Stimulated activated CD4-positive, alpha-beta T cell treated with anti-CD3 and anti-CD28 coated beads, Interleukin-15, amount 100 ng/mL, for 48 hours (primary cell): ENCODE measurements around the gene SH3RF3.

ENCODE experiments used
- DNase-seq, 2 donors: peaks; one replicate each; pipeline ENCODE4 v3.0.0-alpha.2; 2020; ENCODE audit warnings: low read depth in 2 of 2

SH3RF3 gene

DNA sequence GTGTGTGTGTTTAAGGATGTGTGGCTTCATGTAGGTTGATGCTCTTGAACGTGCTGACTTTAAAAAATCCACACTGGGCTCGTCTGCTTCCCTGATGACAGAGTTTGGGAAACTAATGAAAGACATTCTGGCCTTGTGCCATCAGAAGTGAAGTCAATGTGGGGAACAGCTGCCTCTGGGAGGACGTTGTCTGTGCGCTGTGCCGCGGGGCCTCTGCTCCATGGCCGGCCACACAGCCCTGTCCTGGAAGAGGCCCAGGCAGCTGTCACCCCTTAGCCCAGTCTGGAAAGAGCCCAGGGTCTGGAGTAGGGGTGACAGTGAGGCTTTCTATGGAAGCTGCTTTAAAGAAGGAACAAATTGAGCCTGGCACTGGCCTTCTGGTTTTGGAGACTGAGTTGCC lies 155.8 kb downstream of the SH3RF3 start:
- no peak for DNase-seq

DNA sequence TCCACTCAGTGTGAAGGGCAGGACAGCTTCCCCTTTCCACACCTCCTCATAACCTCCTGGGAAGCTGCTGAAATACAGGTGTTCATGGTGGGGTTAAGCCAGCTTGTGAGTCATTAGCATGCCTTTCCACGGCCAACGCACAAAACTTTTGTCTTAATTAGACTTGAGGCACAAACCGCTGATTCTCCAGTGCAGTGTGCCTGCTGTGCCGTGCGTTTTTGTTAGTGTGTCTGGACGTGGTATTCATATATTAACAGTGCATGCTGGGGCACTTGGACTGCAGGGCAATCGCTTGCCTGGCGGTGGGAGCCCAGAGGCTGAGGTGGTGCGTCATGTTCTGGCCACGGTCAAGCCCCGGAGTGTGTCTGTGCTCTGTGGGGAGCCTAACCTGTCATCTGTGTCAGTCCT lies 156.2 kb downstream of the SH3RF3 start:
- no peak for DNase-seq

DNA sequence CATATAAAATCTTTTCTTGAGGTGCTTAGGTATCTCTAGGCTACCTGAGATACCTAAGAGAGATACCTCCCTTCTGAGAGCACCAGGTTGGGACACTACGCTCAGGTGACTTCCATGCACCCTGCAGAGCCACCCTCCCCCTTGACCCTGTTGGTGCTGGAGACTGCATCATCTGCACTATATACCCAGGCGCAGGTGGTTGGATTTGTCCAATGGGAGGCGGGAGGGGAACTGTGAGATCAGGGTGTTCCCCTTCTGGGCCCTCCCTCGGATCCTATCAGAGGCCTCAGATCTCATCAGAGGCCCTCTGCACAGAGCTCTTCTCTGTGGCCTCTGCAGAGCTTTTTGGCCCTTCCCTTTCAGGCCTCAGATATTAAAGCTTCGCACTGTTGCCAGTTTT lies 158.4 kb downstream of the SH3RF3 start:
- DNase-seq = no peak

DNA sequence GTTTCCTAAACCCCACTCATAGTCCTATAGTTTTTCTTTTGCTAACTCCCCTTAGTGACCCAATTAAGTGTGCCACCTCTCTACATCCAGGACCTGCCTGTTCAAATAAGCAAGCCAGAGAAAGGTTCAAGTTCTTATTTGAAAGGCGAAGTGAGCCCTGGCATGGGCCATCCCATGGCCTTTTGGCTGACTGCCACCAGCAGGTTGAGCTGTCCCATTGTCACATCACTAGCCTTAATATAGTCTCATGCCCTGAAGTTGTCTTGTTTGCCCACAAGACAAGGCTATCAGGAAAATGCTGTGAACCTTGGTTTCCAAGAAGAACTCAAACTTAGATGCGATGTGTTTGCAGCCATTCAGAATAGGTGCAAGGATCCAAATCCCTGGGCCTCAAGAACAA lies 158.8 kb downstream of the SH3RF3 start:
- no peak for DNase-seq

DNA sequence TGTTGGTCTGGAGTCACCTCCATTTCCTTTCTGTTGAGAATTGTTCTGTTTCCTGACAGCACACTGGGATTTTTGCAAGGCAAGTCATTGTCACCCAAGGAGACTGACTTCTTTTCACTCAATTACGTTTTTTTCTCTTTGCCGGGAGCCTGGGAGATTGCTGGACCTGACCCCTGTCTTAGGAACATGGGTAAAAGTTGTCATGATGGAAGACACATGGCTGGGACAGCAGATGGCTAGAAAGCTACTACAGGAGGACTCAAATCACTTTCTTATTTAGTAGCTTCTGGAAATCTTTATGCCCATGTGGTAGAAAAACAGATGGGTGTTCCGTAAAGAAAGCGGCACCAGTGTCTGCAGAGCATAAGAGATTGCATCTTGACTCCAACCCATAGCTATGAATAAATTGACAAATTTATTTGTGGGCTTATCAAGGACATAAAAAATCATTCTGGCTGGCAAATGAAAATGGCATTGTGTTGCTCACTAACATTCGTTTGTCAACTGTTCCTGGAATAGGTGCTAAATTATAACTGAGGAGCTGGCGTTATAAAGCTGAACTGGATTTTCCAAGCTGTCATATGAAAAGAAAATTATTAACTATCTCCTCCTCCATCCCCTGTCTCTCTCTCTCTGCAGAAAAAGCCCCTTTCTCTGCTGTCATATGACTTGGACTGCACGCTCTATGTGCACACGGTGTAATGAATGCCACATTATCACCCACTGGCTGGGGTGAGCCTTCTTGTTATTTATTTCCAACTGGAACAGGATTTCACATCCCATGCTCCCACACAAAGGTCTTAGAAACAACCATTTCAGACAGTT lies 159.8 kb downstream of the SH3RF3 start:
- no peak for DNase-seq

DNA sequence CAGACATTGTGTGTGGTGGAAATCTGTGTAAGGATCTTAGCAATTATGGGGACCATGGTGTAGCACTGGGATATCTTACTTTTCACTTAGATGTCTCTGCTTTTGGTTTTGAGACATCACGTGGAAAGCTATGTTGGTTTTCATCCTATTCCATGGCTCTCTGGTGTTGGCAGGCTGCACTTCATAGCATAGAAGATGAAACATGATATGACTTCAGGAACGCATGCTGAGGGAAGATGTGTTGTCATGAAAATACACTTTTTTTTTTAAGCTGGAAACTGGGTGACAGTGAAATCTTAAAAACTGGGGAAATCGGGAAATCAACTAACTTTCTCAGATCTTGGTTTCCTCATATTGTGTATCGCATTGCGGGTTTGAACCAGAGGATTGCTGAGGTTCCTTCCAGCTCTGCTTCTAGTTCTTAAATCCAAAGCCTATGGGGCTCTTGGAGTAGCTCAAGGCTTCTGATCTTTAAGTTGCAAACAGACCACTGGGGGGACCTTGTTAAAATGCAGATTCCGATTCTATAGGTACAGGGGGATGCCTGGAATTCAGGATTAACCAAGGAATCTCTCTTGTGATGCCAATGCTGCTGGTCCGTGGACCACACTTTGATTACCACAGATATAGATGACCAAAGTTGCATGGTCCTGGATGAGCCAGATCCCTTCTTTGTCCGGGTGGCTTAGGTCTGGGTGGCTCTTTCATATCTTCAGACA lies 160.7 kb downstream of the SH3RF3 start:
- no peak for DNase-seq

DNA sequence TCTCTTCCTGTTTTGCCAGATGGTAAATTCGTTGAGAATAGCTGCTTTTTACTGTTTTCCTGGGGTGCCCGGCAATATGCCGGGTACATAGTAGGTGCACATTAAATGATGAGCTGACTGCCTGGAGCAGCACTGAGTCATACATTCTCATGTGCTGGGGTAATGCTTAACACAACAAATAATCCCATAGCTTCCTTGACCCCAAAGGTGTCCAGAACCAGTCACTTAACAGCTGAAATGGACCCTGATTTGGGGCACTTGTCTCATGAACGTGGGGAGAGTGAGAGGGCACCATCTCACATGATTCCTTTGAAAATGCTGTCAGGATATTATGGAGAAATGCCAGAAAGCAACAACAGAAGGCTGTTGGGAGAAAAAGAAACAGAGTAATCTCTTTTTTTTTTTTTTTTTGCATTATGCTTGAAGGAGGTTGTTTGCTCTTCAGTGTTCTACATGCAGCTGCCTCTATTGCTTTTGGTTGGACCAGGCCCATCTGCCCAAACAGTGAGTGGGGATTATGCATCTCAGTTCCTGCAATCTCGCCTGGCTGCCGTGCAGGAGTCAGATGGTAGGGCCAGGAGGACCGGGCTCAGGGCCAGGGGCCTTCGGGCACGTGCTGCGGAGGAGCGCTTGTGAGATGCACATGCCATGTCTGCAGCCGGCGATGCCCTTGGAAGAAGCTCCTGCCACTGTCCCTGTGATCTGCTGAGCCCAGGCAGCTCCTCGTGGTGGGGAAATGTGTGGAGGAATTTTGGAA lies 162.1 kb downstream of the SH3RF3 start:
- DNase-seq = no peak

DNA sequence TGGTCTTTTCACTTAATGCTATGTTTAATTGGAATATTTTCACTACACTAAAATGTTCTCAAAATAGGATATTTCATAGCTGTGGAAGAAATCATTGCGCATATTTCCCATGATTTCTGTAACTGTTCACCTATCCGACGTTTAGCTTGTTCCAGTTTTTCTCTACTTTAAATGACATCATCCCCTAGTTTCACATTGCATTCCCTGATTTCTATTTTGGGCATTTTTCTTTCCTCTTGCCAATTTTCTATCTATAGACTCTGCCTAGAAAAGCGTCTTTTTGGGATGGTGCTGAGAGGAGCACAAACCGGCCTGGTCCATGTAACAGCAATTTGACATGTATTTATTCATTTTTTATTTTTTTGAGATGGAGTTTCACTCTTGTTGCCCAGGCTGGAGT lies 163.4 kb downstream of the SH3RF3 start:
- no peak for DNase-seq

DNA sequence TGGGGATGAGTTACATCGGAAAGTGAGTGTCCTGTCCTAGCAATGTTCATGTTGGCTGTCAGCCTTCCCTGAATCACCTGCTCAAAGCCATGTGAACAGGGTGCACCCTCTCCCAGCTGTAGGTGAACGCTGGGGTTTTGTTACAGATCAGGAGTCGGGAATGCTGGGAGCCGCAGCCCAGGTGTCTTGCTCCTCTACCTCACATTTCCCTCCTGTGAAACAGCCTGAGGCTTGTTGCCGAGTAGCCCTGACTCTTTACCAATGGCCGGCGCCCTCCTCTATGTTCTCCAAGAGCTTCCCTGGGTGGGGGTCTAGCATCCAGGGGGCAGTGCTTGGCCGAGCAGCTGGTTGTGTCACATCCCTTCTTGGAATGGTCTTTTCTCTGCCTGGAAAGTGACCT lies 164.7 kb downstream of the SH3RF3 start:
- no peak for DNase-seq

DNA sequence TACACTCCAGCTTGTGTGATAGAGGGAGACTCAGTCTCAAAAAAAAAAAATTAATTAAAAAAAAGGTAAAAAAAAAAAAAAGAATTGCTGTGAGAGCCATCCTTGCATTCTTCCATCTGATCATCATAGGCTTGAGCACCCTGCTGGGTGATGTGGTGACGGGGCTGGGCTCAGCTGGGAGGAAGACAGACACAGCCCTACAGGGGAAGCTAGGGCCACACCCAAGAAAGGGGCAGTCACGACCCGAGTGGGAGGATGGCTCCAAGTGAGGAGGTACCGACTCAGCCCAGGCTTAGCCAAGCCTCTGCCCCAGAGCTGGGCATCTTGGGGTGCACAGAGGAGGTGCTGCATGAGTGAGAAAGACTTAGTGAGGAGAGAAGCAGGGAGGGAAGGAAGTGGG lies 165.5 kb downstream of the SH3RF3 start:
- no peak for DNase-seq

DNA sequence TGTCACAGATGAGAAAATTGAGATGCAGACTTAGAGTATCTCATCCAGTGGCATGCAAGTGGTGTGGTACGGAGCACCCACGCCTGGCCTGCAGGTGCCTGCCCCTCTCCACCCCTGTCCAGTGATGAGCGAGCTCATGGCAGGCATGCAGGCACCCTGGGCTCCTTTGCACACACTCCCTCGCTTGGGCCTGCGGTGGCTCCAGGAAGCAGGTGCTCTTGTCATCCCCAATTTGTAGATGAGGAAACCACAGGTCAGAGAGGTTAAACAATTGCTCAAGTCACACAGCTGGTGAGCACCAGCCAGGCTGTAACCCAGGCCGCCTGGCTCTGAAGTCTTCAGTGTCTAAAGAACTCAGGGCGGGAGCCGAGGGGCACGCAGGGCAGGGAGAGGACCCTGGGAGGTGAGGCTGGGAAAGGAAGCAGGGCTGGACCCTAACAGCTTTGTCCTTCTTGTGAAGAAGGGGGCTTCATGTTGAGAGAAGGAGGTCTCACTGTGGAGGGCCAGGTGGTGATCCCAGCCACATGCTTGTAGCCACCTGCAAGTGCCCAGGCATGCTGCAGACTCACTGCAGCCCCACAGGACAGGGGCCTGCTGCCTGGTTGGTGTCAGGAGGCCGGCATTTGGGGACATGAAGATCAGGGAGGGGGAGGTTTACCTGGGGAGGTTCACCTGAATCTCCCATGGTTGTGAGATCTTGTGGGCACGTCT lies 166.2 kb downstream of the SH3RF3 start:
- no peak for DNase-seq

DNA sequence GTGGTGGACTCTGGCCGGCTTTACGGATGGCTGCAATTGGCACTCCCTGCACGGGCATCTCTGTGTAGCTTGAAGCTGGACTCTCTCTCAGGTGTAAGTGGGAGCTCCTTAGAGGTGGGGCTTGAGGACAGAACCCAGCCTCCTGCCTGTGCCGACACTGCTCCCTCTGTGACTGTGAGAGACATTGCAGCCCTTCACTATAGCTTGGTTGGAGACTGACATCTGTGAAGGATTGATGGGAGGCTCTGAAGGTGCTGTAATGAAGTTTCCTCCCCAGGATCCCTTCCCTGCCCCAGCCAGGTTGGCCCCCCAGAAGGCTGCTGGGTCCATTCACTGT lies 166.7 kb downstream of the SH3RF3 start:
- no peak for DNase-seq

DNA sequence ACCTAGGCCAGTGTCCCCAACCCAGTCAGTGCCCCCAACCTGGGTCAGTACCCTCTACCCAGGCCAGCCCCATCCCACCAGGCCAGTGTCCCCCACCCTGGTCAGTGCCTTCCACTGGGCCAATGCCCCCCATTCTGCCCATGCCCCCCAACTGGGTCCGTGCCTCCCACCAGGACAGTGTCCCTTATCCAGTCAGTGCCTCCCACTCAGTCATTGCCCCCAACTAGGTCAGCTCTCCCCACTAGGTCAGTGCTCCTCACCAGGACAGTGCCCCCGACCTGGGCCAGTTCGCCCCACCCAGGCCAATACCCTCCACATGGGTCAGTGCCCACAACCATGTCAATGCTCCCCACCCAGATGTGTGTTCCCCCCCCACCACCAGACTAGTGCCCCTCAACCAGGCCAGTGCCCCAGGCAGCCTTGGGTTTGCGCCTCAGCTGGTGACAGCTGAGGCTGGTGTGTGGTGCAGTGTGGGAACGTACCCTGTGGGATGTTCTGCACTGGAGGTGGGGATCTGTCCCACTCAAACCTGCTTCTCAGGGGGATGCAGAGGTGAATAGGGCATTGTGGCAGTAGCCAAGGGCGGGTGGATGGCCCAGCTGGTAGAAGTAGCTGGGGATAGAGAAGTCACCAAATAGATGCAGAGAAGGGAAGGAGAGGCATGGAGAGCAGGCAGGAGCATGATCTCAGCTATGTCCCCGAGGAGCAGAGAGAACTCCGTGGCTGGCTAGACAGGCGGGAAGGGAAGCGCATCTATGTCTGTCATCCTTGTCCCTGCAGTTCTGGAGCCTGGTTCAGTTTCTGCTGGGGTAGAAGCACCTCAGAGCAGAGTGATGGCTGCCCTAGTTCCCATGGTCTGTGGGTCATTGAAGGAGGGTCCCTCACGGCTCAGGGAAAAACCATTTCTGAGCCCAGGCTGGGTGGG lies 168.8 kb downstream of the SH3RF3 start:
- no peak for DNase-seq

DNA sequence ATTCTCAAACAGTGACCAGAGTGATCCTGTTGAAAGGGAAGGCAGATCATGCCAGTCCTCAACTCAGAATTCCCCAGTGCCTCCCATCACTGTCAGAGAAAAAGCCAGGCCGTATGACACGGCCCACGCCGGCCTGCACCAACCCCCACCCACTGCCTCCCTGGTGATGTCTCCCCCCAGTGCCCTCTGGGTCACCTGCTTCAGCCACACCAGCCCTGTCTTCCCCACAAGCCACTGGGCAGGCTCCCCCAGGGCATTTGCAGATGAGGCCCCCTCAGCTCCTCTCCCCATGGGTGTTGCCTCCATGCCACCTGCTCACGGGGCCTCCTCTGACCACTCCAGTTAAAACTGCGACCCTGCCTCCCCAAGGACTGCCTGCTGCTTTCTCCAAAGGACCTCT lies 169.8 kb downstream of the SH3RF3 start:
- no peak for DNase-seq

DNA sequence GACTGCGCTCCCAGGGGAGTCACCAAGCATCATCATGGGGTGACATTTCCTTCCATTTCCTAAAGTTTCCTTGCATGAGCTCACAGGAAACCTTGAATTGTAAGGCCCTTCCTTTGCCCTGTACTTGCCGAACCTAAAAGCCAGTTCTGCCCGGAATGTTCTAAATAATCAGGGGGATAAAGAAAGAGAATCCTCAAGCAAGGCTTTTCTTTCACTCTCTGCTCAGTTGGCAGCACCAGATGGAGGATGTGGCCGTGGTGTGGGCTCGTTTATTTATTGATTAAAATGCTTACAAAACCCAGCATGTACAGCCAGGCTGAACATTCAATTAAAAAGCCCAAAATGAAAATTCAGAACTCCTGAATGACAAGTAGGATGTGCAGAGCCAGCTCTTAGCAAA lies 170.5 kb downstream of the SH3RF3 start:
- no peak for DNase-seq

DNA sequence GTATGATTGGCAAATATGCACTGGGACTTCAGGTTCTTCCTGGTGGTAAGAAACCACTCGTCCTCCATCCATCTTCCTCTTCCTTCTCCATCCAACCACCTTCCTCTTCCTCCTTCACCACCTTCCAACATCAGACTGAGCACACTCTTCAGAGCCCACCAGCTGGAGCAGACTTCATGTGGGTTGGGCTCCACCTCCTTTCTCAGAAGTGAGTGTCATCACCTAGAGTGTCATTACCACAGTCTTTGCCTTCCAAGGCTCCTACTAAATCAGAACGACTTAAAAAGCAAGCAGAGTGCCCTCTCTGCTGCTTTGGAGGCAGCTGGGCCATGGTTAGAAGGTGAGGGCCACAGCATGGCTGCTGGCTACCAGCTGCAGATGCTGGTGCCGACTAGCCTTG lies 171.6 kb downstream of the SH3RF3 start:
- no peak for DNase-seq

DNA sequence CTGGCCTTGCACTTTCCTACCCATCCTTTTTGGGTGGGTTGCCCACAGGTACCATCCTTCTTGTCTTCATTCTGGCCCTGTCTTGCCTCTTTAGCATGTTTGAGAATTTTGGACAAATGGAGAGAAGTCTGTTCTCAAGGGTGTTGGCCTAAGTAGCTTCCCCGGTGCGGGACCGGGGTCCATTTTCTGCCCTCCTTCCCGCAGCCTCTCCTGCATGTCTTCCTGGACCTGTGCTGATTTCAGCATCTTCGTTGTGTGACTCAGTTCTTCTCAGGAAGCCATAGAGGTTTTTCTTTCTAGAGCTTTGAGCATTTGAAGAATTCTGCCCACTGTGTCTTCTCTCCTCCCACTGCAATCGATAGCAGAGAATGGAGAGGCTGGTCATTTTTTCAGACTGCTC lies 172.7 kb downstream of the SH3RF3 start:
- DNase-seq = no peak

DNA sequence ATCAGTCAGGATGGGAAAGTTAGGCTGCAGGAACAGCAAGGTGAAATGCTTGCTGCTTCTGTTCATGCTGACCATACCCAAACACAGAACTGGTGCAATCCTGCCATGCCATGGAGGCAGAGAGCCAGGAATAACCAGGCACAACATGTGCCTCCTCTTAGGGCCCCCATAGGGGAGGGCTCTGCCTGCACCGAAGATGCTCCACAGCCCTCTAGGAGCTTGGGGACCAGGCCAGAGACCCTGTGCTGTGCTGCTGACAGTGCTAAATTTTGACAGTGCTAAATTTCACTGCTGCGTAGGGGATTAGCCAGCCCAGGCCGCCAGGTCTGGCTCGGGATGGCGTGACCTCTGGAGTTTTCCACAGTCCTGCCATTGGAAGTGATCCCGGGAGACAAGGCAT lies 173.3 kb downstream of the SH3RF3 start:
- DNase-seq = no peak

DNA sequence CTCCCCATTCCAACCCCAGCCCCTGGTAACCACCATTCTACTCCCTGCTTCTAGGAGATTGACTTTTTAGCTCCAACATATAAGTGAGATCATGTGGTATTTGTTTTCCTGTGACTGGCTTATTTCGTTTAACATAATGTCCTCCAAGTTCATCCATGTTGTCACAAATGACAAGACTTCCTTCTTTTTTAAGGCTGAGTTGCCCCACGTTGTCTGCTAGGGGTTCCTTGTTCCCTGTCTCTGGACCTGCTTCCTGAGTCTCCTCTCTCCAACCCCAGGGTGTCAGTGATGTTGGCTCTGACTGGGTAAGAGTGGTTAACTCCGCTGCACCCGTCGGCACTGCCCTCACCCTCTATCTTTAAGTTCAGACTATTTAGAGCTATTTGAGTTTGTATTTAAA lies 175.2 kb downstream of the SH3RF3 start:
- no peak for DNase-seq

DNA sequence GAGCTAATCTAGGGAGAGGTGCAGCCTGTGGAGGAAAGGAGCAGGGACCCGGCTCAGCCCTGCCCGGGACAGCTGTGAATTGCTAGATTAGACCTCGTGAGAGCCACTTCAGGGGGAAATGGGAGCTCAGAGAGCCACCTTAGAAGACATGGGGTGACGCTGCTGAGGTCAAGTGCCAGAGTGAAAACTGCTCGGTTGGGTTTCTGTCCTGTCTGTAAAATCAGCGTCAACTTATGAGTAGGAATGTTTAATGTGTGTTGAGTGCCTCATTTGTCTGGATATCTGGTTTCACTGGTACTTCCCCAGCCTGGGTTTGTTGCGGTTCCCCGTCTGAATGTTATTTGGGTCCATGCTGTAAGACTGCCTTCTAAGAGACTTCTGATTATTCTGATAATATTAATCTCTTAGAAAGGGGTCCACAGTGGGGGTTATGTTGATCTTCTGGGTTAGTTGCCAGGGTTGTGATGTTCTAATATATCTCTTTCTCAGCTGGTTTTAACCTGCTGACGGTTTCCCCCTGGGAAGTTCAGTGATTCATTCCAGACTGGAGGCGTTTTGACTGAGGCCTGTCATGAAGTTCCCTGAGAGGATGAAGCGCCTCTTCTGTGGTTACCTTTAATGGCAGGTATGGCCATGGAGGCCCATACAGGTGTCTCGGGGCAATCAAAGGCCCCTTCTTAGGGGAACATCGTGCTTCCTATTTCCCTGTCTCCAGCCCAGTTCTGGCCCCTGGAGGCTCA lies 175.9 kb downstream of the SH3RF3 start:
- no peak for DNase-seq
